CD1c-positive myeloid dendritic cell (primary cell): ENCODE results near the gene MAST4.

Experiments used
- DNase-seq: peaks from one replicate; pipeline ENCODE4 v3.0.0-alpha.2; 2016; ENCODE audit errors: extremely low spot score

The MAST4 gene

GRCh38 chr5:66906021-66906420 lies 309.8 kb downstream of the MAST4 start:
- no peak for DNase-seq

- DNase-seq, result no peak
Observed at GRCh38 chr5:66908230-66908629, 312.0 kb downstream of the MAST4 start.

- no peak for DNase-seq
Observed at GRCh38 chr5:66909364-66909763, 313.2 kb downstream of the MAST4 start.

DNA sequence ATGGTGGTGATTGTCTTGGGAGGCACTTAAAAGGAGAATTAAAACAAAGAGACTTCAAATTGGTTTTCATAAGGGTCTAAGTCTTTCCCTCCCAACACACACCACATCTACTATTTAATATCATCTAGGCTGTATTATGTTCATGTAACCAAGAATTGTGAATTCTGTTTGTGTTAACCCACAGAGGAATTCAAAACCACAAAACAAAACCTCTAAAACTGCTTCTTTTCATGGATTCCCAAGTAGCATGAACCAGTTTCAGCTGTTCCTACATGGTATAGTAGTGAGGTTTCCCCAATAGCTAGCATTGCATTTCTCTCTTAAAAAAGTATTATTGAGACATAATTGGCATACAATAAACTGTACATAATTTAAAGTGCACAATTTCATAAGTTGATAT lies 316.6 kb downstream of the MAST4 start:
- DNase-seq, result no peak

- DNase-seq, result no peak
Observed at GRCh38 chr5:66915531-66915930, 319.3 kb downstream of the MAST4 start.

DNA sequence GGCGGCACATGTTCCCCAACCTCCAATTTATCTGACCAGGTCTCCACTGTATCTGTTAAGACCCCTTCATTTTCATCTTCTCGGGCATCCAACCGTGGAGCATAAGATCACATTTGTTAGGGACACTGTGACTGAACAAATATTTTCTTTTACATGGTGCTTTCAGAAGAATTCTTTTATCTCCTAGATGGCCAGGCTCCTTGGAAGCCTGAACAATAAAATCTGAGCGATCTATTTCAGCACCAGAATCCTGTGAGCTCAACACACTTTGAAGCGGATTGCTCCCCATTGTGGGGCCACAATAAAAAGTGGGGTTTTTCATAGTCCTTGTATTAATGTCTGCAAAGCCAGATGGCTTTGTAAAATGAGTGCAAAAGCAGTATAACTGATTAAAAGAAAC lies 326.7 kb downstream of the MAST4 start:
- no peak for DNase-seq

DNA sequence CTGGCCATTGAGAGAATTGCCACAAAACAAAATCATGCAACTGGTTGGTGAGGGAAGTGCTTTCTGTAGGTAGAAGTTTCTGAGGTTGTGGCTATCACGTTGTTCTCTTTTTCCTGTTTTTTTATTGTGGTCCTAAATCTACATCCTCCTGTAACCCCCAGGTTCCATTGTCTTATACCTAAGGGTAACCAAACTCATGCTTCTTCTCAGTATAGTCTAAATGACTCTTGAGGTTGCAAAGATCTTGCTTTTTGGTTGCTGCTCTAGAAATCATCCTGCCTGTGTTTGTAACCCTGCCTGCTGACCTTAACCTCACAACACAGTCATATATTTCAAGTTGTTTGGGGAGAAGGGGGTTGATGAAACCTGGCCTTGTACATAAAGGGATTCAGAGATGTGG lies 327.3 kb downstream of the MAST4 start:
- no peak for DNase-seq

GRCh38 chr5:66923922-66924321 lies 327.7 kb downstream of the MAST4 start:
- DNase-seq, result no peak

DNA sequence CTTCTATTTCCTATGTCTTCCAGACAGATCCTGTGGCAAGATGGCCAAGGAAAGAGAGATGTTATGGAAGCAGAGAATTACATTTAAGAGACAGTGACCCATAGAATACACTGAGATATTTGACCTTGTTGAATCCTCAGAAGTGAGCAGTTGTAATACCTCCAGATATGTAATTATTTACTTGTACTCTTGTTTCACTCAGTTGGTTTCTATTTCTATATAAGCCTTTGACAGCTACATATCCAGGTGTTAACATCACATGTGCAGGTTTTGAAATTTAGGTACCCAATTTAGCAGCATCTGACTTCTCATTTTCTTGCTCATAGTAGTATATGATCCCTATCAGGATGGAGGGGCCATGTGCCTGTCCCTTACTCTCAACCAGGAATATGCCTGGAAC lies 330.9 kb downstream of the MAST4 start:
- no peak for DNase-seq

GRCh38 chr5:66929281-66929680 lies 333.1 kb downstream of the MAST4 start:
- DNase-seq, result no peak

- no peak for DNase-seq
Observed at GRCh38 chr5:66929995-66930394, 333.8 kb downstream of the MAST4 start.

GRCh38 chr5:66931651-66932050 lies 335.5 kb downstream of the MAST4 start:
- peak; percentile 4 for DNase-seq

GRCh38 chr5:66932457-66932856 lies 336.3 kb downstream of the MAST4 start:
- no peak for DNase-seq

- no peak for DNase-seq
Observed at GRCh38 chr5:66933066-66933465, 336.9 kb downstream of the MAST4 start.

DNA sequence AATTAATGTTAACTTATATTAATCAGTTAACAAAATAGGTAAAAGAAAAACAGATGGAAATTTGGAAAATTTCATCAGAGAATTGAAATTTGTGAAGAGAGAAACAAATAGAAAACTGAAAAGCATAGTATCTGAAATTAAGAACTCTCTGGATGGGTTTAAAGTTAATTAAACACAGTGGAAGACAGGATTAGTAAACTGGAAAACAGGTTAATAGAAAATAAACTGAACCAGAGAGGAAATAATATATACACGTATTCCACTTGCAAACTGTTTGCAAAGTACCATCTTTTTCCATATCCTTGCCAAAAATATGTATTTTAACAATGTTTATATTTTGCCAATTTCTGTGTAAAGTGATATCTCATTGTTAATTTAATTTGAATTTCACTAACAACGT lies 342.9 kb downstream of the MAST4 start:
- no peak for DNase-seq

- DNase-seq, result no peak
Observed at GRCh38 chr5:66945389-66946349, 349.5 kb downstream of the MAST4 start.

DNA sequence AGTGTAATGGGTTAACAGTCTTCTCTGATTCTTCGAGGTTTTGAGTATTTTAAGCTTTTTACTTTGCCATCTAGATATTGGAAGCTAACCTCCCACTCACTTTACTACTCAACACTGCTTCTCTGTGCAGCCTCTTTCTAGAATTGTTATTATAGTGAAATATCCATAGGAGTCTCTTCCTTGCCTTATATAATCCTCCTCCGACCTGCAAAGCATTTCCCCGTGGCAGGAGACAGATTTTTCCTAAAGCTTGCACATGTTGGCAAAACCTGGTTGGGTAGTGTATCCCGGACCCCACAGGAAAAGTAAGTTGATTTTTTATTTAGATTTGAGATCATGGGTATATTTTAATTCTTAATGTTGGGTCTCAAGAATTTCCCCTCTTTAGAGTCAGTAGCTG lies 351.3 kb downstream of the MAST4 start:
- no peak for DNase-seq

DNA sequence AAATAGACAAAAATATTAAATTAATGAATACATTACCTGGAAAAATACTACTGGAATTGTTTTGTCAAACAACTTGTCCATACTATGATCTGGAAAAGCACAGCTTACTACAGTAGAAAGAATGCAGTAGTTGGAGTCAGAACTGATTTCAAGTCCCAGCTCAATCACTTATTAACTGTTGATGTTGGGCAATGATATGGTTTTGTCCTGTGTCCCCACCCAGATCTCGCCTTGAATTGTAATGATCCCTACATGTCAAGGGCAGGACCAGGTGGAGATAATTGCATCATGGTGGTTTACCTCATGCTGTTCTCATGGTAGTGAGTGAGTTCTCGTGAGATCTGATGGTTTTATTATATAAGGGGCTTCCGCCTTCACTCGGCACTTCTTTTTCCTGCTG lies 352.9 kb downstream of the MAST4 start:
- no peak for DNase-seq

- no peak for DNase-seq
Observed at GRCh38 chr5:66952153-66952552, 356.0 kb downstream of the MAST4 start.

- DNase-seq, result no peak
Observed at GRCh38 chr5:66956439-66956838, 360.2 kb downstream of the MAST4 start.

- DNase-seq, result no peak
Observed at GRCh38 chr5:66958201-66958979, 362.2 kb downstream of the MAST4 start.

DNA sequence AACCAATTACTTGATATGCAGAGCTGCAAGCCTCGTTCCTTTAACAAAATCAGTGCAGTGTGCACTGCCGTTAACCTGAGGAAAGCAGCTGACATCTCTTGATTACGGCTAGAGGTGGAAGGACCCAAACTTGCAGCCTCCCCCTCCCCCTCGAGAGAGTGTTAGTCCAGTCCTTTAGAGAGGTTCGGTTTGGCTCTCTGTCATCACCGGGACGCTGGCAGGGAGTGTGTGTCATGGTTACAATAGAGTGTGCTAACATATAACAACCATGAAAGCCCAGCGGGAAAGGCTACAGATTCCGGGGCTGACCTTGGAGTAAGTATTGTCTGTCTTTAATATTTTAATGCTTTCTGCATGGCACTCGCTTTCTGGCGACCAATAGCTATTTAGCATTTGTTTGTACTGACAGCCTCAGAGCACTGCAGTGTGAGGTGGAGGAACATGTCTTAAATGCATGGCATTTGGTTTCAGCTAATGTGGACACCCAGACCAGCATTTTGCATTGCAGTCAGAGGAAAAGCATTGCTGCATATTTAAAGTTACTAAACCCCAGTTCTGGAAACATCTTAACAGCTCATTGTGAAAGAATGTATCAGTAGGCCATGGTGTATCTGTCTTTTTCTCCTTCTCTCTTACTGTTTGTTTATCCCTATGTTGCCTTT lies 362.9 kb downstream of the MAST4 start:
- DNase-seq, result no peak
